Measurements from ENCODE around the gene WFDC12.

DNA sequence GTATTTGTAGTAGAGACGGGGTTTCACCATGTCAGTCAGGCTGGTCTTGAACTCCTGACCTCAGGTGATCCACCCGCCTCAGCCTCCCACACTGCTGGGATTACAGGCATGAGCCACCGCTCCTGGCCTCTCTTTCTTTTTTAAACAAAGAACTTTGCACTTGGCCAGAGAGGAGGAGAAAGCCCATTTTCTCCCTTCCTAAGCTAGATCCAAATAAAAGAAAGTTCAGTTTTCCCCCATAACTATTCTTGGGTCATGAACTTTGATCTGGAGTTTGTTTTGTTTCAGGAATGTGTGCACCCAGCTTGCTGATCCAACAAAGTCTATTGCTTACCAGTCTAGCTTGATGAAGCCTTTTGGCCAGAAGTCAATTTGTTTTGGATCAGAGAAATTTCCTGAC lies 46.7 kb downstream of the WFDC12 start:
- no peak for TF ChIP-seq CREB1 (IDR thresholded peaks at IDR 0.05; ENCODE audit: low read depth)
- TF ChIP-seq YY1 (IDR thresholded peaks at IDR 0.05; ENCODE audit: low read depth), result no peak
- no peak for TF ChIP-seq CEBPB (IDR thresholded peaks at IDR 0.05)
- TF ChIP-seq, protein P1, sequence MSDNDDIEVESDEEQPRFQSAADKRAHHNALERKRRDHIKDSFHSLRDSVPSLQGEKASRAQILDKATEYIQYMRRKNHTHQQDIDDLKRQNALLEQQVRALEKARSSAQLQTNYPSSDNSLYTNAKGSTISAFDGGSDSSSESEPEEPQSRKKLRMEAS (IDR thresholded peaks at IDR 0.05), result no peak
- no peak for TF ChIP-seq EP300 (IDR thresholded peaks at IDR 0.05; ENCODE audit: borderline replicate concordance)
- TF ChIP-seq, protein P2, sequence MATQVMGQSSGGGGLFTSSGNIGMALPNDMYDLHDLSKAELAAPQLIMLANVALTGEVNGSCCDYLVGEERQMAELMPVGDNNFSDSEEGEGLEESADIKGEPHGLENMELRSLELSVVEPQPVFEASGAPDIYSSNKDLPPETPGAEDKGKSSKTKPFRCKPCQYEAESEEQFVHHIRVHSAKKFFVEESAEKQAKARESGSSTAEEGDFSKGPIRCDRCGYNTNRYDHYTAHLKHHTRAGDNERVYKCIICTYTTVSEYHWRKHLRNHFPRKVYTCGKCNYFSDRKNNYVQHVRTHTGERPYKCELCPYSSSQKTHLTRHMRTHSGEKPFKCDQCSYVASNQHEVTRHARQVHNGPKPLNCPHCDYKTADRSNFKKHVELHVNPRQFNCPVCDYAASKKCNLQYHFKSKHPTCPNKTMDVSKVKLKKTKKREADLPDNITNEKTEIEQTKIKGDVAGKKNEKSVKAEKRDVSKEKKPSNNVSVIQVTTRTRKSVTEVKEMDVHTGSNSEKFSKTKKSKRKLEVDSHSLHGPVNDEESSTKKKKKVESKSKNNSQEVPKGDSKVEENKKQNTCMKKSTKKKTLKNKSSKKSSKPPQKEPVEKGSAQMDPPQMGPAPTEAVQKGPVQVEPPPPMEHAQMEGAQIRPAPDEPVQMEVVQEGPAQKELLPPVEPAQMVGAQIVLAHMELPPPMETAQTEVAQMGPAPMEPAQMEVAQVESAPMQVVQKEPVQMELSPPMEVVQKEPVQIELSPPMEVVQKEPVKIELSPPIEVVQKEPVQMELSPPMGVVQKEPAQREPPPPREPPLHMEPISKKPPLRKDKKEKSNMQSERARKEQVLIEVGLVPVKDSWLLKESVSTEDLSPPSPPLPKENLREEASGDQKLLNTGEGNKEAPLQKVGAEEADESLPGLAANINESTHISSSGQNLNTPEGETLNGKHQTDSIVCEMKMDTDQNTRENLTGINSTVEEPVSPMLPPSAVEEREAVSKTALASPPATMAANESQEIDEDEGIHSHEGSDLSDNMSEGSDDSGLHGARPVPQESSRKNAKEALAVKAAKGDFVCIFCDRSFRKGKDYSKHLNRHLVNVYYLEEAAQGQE (IDR thresholded peaks at IDR 0.05; ENCODE audit: low read depth), result no peak
- no peak for TF ChIP-seq EGR1 (IDR thresholded peaks at IDR 0.05)
- TF ChIP-seq, protein P3, sequence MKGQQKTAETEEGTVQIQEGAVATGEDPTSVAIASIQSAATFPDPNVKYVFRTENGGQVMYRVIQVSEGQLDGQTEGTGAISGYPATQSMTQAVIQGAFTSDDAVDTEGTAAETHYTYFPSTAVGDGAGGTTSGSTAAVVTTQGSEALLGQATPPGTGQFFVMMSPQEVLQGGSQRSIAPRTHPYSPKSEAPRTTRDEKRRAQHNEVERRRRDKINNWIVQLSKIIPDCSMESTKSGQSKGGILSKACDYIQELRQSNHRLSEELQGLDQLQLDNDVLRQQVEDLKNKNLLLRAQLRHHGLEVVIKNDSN (IDR thresholded peaks at IDR 0.05), result no peak
- no peak for TF ChIP-seq FOXM1 (IDR thresholded peaks at IDR 0.05; ENCODE audit: borderline replicate concordance, low read depth)
- no peak for TF ChIP-seq TCF12 (IDR thresholded peaks at IDR 0.05; ENCODE audit: low read depth)
- TF ChIP-seq NFIC (IDR thresholded peaks at IDR 0.05), result no peak
- no peak for TF ChIP-seq RAD21 (IDR thresholded peaks at IDR 0.05; ENCODE audit: low read depth)
- TF ChIP-seq ZBTB7A (IDR thresholded peaks at IDR 0.05; ENCODE audit: low read depth), result no peak
- TF ChIP-seq TAF1 (IDR thresholded peaks at IDR 0.05; ENCODE audit: low read depth), result no peak

Data from Ishikawa (cell line).